ENCODE results near the gene GAL3ST1.
A peak's percentile ranks its signal among the peaks of the same experiment; 100 is the strongest.

The GAL3ST1 gene

DNA sequence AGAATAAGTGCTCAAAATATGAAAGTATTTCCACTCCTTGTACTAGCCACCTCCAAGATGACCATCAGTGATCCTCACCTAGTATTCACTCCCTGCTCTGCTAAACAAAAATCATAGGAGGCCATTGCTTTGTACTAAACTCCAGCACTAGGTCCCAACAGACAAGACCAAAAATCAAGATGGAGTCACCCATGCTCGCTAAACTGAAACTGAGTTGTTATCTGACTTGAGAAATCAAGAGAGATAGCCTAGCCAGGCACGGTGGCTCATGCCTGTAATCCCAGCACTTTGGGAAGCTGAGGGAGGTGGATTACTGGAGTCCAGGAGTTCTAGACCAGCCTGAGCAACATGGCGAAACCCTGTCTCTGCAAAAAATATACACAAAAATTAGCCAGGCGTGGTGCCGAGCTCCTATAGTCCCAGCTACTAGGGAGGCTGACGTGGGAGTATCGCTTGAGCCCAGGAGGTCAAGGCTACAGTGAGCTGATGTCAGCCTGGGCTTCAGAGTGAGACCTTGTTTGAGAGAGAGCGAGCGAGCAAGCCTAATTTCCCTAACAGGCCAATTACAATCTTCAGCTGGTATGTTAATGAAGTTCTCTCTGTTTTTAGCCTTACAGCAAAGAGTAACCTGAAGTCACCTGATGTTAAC, 37.3 kb downstream of the GAL3ST1 start:
- TF ChIP-seq, protein P1, sequence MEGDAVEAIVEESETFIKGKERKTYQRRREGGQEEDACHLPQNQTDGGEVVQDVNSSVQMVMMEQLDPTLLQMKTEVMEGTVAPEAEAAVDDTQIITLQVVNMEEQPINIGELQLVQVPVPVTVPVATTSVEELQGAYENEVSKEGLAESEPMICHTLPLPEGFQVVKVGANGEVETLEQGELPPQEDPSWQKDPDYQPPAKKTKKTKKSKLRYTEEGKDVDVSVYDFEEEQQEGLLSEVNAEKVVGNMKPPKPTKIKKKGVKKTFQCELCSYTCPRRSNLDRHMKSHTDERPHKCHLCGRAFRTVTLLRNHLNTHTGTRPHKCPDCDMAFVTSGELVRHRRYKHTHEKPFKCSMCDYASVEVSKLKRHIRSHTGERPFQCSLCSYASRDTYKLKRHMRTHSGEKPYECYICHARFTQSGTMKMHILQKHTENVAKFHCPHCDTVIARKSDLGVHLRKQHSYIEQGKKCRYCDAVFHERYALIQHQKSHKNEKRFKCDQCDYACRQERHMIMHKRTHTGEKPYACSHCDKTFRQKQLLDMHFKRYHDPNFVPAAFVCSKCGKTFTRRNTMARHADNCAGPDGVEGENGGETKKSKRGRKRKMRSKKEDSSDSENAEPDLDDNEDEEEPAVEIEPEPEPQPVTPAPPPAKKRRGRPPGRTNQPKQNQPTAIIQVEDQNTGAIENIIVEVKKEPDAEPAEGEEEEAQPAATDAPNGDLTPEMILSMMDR (IDR thresholded peaks at IDR 0.05; ENCODE audit: low read depth, low read length), result no peak

DNA sequence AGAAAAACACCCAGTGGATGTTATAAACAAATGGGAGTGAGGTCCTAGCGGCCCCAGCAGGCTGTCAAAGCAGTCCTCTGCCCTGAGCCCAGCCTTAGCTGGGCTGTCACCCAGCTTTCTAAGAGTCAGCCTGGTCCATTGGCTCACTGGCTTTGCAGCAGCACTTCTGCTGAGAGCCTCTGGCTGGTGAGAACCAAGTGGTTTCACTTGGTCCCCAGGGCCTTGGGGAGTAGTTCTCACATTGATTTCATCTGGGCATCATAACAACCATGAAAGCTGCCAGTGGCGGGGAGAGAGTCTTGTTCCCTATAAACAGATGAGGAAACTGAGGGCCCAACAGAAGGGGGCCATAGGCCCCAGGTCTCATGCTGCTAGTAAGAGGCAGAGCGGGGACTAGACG, 39.3 kb downstream of the GAL3ST1 start:
- TF ChIP-seq, protein P1 (IDR thresholded peaks at IDR 0.05; ENCODE audit: low read depth, low read length), result no peak
- no peak overlapping the region for H3K4me3 ChIP-seq (replicated peaks in 1 of 2; ENCODE audit: low read depth in 2 of 2, low read length in 2 of 2)
- DNase-seq (ENCODE audit: low read depth in 2 of 2), result no peak

More for the DNA sequence above, 37.3 kb downstream of the GAL3ST1 start:
- DNase-seq (ENCODE audit: low read depth in 2 of 2), result no peak
- no peak overlapping the region for H3K4me3 ChIP-seq (replicated peaks in 1 of 2; ENCODE audit: low read depth in 2 of 2, low read length in 2 of 2)

- no peak overlapping the region for H3K4me3 ChIP-seq (replicated peaks in 1 of 2; ENCODE audit: low read depth in 2 of 2, low read length in 2 of 2)
- DNase-seq (ENCODE audit: low read depth in 2 of 2), result no peak
- TF ChIP-seq, protein P1 (IDR thresholded peaks at IDR 0.05; ENCODE audit: low read depth, low read length), result no peak
These were observed 42.5 kb downstream of the GAL3ST1 start for GRCh38 chr22:30531651-30532608.

GRCh38 chr22:30526656-30527055, 47.8 kb downstream of the GAL3ST1 start:
- DNase-seq (ENCODE audit: low read depth in 2 of 2), result no peak
- TF ChIP-seq, protein P1 (IDR thresholded peaks at IDR 0.05; ENCODE audit: low read depth, low read length), result no peak
- no peak overlapping the region for H3K4me3 ChIP-seq (replicated peaks in 1 of 2; ENCODE audit: low read depth in 2 of 2, low read length in 2 of 2)

- TF ChIP-seq, protein P1 (IDR thresholded peaks at IDR 0.05; ENCODE audit: low read depth, low read length), result no peak
- peak in 1 of 2 donors; percentile 40 for DNase-seq (ENCODE audit: low read depth in 2 of 2)
These were observed 50.6 kb downstream of the GAL3ST1 start for GRCh38 chr22:30523646-30524489.

GRCh38 chr22:30521368-30522156, 52.9 kb downstream of the GAL3ST1 start:
- no peak overlapping the region for H3K4me3 ChIP-seq (replicated peaks in 1 of 2; ENCODE audit: low read depth in 2 of 2, low read length in 2 of 2)
- no peak for DNase-seq (ENCODE audit: low read depth in 2 of 2)
- TF ChIP-seq, protein P1 (IDR thresholded peaks at IDR 0.05; ENCODE audit: low read depth, low read length), result no peak

More at GRCh38 chr22:30523646-30524489, 50.6 kb downstream of the GAL3ST1 start:
- H3K4me3 ChIP-seq (replicated peaks in 1 of 2; ENCODE audit: low read depth in 2 of 2, low read length in 2 of 2), result no peak overlapping the region
